Central memory CD4-positive, alpha-beta T cell (primary cell): Measurements from ENCODE around the gene NCBP3.
A peak's percentile ranks its signal among the peaks of the same experiment; 100 is the strongest.

Source experiments
- DNase-seq: peaks from one replicate; pipeline ENCODE4 v3.0.0; 2022

The NCBP3 gene

DNA sequence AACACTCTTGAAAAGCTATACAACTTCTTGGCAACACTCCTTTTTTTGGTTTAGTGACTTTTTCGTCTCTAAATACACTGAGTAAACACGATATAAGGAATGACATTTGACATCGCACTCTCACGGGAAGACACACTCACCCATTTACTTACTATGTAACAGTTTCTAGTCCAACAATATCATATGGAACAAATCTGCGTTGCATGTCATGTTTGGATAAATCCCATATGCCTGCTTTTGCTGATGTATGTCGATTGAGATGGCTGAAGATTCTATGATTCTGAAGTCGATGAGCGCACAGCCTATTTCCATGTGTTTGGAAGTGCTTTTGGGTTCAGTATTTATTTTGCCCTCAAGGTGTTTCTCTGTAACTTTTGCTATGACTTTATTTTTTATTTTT is 63.3 kb downstream of the NCBP3 start:
- no peak for DNase-seq

DNA sequence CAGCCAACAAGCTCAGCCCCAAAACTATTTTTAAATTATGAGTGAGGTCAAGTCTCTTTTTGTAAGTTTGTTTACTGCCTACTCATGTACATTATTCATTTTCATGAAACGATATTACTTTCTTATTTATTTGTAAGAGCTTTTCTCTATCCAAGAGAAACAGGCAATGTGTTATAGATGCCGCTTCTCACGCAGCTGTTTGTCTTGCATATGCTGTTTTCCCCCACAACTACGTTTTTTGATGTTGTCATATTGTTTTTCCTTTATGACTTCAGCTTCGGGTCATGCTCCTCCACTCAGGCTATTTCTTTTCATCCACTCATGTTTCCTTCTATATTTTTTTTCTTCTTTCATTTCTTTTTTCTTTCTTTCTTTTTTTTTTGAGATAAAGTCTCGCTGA is 65.1 kb downstream of the NCBP3 start:
- DNase-seq, result no peak

DNA sequence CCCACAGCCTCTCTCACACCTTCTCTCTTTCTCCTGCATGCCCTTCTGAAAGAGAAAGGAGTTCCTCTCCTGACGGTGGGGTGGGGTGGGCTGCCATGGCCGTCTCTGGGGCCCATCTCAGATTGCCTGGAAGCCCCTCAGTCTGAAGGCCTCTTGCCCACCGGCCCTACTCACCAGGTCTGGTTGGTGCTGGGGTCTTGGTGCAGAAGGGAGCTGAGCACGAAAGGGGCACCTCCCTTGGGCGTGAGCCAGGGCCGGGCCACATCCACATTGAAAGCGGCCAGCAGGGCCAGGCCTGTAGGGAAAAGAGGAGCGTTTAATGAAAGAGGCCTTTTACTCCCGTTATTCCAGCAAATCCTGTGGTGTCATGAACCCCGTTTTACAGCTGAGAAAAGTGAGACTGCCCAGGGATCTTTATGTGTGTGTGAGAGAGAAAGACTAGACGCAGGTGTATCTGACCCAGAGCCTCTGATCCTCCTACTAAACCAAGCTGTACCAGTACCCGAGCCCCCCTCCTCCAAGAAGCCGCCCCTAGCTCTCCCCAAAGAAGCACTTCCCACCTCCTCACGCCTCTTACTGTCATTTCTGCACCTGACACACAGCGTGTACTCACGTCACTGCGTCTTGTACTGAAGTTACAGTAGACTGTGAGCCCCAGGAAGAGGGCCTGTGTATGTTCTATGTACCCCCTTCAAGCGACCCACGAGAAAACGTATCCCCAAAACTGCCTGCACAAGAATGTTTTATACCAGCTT is 68.5 kb downstream of the NCBP3 start:
- DNase-seq, result no peak

DNA sequence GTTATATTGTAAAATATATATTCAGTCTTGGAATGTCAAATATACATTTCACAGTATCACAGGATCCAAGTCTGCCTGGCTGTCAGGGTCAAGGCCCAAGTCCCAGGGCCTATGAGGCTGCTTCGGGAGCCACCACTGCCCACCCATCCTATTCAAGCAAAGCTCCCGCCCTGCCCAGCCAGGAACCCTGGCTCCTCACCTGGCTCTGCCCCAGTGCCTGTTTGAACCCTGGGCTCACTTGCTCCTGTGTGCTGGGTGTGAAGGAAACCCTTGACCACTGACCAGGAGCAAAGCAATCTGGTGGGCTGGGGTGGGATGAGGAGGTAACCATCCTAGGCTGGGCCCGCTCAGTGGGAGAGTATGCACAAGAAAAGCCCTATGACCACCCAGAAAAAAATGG is 72.1 kb downstream of the NCBP3 start:
- DNase-seq, result no peak

DNA sequence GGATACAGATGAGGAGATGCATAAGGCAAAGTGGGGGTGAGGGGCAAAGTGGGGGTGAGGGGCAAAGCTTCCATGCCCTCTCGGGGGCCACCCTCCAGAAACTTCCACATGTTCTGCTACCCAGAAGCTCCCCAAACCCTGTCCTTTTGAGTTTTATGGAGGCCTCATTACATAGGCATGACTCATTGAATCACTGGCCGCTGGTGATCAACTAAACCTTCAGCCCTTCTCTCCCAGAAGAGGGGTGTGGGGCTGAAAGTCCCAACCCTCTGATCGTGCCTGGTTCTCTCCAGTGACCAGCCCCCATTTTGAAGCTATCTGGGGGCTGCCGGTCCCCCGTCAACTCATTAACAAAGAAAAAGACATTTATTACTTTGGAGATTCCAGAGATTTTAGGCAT is 72.5 kb downstream of the NCBP3 start:
- no peak for DNase-seq

DNA sequence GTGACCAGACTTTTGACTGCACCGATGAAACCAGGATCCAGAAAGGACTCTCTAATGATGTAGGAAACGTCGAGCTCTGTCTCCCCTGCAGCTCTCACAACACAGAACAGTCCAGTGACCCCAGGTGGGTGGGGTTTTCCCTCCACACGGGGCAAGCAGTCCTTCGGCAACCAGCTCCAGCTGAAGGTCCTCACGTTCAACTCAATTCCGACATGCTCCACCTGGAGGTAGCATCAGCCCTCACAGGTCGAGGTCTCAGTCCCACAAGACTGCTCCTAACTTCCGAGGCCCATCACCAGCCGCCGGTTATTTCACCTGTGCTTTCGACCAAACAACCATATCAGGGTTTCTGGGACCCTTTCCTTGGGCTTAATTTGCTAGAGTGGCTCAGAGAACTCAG is 73.3 kb downstream of the NCBP3 start:
- DNase-seq, result no peak

DNA sequence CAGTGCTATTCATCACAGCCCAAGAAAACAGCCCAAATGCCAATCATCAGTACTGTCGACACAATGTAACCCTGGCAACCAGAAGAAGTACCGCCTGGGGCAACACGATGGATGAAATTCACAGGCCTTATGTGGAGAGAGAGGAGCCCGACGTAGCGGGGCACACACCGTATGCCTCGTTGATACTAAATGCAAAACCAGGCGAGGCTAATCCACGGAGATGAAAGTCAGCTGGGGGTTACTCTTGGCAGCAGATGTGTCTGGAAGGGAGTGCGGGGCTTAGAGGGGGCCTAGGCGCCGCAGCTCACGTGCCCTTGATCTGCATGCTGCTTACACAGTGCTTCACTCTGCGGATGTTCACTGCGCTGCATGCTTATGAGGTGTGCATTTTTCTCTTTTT is 74.9 kb downstream of the NCBP3 start:
- no peak for DNase-seq

DNA sequence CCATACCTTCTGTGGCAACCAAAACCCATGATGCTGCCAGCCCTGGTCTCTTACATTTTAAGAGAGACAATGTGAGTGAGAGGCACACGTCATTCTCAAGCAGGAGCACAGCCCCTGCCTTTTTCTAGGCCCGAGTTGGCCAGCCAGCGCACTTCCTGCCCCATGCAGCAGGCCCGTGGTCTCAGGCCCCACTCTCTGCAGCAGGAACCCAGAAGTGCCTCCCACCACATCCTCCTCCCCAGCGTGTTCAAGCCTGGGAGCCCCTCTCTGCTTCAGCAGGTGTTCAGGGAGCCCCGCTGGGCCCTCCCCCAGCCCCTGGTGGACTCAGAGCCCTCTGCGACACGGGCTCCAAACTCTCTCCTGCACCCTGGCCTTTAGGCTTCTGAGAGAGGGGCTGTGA is 75.6 kb downstream of the NCBP3 start:
- no peak for DNase-seq

DNA sequence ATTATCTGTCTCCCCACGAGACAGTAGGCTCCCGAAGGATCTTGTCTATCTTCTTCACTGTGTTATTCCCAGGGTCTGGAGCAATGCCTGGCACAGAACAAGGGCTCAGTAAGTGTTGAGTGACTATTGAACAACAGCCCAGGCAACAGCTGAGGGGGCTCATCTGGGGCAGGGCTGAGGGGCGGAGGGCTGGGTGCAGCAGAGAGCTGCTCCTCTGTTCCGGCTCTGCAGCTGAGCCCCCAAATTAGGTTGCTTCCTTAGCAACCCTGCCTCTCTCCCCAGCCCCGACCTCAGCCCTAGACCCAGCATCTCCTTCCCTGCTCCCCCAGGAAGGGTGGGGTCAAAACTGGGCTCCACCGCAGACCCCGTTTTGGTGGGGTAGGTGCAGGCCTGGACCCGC is 77.3 kb downstream of the NCBP3 start:
- DNase-seq, result no peak

DNA sequence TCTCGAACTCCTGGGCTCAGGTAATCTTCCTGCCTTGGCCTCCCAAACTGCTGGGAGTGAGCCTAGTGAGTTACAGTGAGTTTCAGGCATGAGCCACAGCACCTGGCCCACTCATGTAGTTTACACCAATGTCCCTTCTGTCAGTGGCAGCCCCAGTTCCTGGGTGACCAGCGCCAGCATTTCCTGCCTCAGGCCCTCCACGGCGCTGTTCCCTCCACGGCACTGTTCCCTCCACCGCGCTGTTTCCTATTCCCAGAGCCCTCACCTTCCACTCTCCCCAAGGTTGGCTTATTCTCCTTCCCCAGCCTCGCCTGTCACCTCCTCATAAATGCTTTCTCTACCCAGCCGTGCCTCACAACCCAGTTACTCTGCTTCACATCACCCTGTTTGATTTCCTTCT is 77.7 kb downstream of the NCBP3 start:
- DNase-seq, result no peak

DNA sequence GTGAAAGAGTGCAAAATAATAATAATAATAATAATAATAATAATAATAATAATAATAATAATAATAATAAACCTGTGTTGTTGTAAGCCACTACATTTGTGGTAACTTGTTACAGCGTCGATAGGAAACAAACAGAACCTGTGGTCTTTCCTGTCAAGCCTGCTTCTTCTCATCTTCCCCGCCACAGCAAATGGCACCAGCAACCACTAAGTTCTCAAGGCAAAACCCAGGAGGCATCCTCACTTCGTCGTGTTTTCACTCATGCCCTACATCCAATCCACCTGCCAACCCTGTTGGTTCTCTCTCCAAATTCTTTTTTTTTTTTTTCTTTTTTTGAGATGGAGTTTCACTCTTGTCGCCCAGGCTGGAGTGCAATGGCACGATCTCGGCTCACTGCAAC is 79.3 kb downstream of the NCBP3 start:
- DNase-seq, result no peak

DNA sequence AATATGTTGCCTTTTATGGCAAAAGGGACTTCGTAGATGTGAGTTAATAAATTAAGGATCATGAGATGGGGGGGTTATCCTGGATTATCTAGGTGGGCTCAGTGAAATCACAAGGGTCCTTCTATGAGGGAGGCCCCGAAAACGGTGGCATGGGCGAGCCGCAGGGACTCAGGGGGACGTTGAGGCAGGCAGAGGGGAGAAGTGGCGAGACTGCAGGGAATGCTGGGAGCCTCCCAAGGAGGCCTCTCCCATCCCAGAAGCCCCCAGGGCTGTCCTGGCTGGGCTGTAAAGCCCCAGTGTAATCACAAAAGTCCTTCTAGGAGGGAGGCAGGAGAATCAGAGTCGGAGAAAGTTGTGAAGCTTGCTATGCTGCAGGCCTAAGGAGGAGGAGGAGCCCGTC is 80.1 kb downstream of the NCBP3 start:
- DNase-seq, result no peak

DNA sequence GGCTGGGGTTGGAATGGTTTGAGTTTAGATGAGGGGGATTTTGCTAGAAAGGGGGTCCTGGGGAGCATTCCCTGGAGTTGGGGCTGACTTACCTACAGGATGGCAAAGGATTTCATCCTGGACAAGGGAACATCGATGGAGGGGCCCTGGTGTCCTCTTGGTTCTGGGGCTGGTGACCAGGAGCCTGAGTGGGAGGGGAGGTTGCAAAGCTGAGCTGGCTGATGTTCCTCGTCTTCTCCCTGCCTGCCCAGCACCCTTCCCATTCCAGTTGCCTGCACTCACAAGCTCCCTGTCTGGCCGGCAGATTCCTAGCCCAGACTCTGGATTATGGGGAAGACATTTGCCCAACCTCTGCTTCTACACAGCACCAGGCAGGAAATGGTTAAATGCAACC is 82.3 kb downstream of the NCBP3 start:
- DNase-seq, result no peak

DNA sequence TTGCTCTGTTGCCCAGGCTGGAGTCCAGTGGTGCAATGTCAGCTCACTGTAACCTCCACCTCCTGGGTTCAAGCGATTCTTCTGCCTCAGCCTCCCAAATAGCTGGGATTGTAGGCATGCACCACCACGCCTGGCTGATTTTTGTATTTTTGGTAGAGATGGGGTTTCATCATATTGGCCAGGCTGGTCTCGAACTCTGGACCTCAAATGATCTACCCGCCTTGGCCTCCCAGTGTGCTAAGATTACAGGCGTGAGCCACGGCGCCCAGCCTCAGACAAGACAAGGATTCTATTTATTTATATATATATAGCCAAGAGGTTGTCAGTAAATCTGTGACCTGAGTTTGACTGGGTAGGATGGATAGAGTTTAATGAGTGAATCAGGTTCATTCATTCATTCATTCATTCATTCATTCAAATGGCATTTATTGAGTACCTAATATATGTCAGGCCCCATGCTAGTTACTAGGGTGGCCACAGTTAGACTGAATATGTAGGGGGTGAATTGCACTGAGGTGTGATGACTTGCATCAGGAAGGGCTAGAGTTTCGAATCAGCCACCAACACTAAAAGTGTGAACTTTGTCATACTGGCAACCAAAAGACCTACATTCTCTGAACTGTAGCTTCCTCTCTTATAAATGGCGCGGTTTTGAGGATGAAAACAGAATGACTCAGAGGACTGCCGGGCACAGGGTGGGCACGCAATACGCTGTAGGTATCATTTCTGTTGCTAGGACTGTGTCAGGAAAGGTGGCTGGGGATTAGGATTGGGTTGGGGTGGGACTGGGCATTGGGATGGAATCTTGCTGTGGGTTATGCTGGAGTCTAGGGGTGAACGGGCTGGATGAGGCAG is 82.9 kb downstream of the NCBP3 start:
- DNase-seq, result no peak

DNA sequence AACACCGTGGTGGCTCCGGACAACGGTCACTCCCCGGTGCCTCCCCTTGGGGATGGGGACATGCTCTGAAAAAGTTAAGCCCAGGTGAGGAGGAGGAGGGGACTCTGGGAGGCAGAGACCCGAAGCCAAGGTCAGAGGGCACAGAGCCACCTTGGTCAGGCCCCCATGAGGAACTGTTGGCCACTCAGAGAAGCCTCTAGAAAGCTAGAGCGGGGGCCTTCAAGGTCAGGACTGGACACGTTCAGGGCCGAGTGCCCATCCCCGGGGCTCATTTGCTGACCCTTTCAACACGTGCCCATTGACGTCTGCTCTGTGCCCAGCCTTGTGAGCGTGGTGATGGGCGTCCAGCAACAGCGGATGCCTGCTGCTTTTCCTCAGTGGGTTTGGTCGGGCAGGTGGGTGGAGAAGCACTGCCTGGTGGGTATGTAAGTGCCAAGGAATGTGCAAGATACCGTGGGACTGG is 84.1 kb downstream of the NCBP3 start:
- no peak for DNase-seq

DNA sequence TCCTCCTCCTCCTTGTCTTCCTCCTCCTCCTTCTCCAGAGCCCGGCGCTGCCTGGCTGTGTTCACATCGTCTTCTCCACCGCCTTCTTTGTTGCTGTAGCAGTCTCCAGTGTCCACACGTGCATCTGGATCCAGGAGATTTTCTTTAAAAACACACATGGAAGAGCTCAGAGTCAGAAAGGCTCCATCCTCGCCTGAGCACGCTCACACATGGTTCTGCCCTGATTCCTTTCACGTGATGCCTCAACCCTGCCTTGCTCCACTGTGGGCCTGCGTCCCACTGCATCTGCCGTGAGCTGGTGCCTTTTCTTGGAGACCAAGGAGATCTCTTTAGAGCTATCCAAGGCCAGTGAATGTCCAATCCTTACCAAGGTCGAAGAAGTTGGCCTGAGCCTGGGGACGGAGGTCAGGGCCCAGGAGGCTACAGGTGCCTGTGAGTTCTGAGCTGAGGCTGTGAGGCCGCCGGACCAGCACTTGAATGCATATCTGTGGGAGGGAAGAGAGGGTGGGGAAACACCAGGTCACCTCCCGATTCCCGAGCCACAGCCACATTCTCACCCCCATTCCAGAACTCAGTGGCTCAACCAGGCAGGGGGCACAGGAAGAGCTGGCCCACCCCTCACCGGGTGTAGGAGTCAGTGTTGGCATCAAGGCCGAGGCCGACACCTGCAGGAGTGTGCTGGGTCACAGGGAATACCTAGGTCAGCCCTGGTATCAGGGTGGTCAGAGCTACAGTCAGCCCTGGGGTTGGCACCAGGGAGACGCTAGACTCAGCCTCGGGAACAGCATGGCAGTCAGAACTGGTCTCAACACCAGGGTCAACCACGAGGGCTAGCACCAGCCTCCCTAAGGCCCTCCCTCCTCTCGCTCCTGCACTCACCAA is 84.8 kb downstream of the NCBP3 start:
- DNase-seq, result no peak

DNA sequence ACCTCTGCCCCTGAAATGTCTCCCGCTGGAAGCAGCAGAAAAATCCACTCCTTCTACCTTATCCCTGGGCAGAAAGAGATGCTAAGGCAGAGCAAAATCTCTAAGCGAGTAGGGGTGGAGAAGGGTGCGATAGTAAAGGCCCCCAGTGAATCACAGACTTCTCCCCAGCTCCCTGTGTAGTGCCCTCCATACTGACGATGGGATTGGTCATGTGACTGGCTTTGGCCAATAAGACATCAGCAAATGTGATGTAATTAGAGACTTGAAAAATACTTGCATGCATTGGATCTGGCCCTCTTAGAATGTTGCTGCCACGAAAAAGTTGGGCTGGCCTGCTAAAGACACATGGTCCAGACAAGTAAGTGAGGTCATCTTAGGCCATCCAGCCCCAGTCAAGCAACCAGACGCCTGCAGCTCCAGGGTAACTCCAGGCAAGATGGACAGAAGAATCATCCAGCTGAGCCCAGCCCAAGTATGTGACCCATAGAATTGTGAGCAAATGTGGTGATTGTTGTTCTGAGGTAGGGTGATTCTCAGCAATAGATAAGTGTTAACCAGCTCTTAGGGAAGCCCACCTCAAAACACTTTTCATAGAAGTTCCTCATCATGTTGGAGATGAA is 86.3 kb downstream of the NCBP3 start:
- DNase-seq, result no peak

DNA sequence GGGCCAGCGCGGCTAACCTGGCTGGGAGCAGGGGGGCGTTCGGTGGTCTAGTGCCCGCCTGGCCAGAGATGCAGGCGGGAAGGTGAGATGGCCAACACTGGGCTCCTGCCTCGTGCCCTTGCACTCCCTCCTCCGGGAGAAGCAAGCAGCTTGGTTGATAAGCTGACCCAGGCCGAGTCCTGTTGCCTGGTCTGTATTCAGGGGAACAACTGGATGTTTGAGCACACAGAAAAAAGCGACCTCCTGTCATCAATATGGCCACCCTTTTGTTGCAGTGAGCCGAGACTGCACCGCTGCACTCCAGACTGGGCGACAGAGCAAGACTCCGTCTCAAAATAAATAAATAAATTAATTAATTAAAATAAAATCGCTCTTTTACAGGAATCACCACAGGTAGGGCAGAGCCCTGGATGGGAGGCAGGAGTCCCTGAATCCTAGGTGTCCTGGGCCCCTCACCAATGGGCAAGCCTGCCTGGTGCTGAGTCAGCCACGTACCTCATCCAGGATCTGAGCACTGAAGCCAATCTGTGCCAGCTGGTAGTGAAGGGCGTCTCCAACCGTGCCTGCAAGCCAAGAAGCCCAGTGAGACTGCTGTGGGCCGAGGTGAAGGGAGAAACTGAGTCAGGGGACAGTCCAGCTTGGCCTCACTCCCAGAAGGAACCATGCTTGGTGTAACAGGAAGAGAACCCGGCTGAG is 90.6 kb downstream of the NCBP3 start:
- no peak for DNase-seq

DNA sequence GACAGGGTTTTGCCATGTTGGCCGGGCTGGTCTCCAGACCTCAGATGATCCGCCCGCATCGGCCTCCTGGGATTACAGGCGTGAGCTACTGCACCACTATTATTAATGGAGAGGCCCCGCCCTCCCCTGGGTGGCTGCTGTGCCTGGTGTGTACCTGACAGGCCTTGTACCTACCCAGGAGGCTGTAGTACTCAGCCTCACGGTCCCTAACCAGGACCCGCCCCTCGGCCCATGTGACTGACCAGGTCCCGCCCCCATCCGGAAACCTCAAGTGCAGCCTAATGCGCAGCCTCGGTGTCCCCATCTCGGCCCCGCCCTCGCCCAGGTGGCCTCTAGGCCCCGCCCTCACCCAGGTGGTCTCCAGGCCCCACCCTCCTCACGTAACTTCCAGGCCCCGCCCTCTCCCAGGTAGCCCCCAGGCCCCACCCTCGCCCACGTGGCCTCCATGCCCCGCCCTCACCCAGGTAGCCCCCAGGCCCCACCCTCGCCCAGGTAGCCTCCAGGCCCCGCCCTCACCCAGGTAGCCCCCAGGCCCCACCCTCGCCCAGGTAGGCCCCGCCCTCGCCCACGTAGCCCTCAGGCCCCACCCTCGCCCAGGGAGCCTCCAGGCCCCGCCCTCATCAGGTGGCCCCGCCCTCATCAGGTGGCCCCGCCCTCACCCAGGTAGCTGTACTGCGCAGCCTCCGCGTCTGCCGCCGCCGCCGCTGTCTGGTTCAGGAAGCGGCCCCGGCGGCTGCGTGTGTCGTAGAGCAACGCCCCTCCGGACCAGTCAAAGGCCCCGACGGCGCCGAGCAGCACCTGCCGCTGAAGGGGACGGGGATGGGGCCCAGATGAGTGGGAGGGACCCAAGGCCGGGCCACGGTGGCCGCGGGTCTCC is 91.3 kb downstream of the NCBP3 start:
- DNase-seq, result peak; percentile 80

DNA sequence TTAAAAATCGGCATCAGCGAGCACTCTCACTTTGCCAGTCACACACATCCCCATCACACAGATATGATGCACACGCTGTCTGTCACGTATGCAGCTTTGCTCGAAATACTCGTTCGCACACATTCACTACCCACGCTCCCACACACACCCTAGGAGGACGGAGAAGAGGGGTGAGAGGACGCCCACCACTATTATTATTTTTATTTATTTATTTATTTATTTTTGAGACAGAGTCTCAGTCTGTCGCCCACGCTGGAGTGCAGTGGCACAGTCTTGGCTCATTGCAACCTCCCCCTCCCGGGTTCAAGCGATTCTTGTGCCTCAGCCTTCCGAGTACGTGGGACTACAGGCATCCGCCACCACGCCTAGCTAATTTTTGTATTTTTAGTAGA is 92.0 kb downstream of the NCBP3 start:
- DNase-seq, result no peak

DNA sequence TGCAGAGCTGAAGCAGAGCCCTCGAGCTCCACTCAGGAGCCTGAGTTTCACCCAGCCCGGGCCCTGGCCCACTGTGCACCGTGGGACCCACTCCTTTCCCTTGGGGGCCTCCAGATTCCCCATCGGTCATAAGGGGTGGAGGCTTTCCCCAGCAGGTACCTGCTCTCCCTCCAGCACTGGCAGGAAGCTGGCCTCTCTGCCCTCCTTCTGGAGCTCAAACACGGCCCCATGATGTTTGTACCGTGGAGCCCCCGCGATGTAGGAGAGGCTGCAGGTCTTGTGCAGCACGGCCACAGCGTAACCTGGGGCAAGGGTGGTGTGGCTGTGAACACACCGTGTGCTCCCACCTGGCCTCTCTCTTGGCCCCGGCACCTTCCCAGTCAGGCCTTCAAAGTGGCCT is 92.4 kb downstream of the NCBP3 start:
- no peak for DNase-seq
